Measurements from ENCODE around the gene GFM1. TPM values are rescaled to one million over a fixed set of nuclear protein-coding genes. Genes with fewer than 3 reads are reported as not detected.

Gene GFM1
- total RNA-seq (60.1 and 68.6 TPM in 2 replicates), polyA plus RNA-seq (12.1 and 14.9 TPM in 2 replicates), polyA minus RNA-seq (57.0 and 64.4 TPM in 2 replicates), Bru-seq, nascent RNA (percentile 97 among the genes with signal in this experiment), BruChase-seq, experiment 1, labeled RNA remaining after a 6-hour chase (percentile 91 among the genes with signal in this experiment), BruChase-seq, experiment 2, labeled RNA remaining after a 2-hour chase (percentile 90 among the genes with signal in this experiment)
- 13.2 and 14.2 TPM in 2 replicates for polyA plus RNA-seq (2011; cell fraction: cytosol; rRNA removed)
- polyA plus RNA-seq (2011; cell fraction: nucleus; rRNA removed) = 40.2 and 53.5 TPM in 2 replicates
- 27.1 and 33.4 TPM in 2 replicates for polyA plus RNA-seq (2012)
- 33.1 TPM for polyA minus RNA-seq (2011; cell fraction: cytosol; rRNA and poly(A)+ RNA removed)
- 111 and 139 TPM in 2 replicates for polyA minus RNA-seq (2011; cell fraction: nucleus; rRNA and poly(A)+ RNA removed)
- long read RNA-seq, transcript GFM1-210 (18 exons, 3,721 nt) = major isoform, 102 of 139 reads
- long read RNA-seq, partial matches to known transcripts = 17 of 139 reads
- long read RNA-seq, other reads (novel, unspliced or antisense) = 18 of 139 reads

- TF ChIP-seq CTCF (IDR thresholded peaks at IDR 0.05; ENCODE audit: extremely low read depth in 1 of 2, insufficient read depth in 1 of 2, low read depth in 1 of 2, low read length in 2 of 2) (peak; percentile 88 to 93), POLR2AphosphoS5 (IDR thresholded peaks at IDR 0.05; ENCODE audit: insufficient read depth, low read depth, low read length) (peak; percentile 79), POLR2A (IDR thresholded peaks at IDR 0.05; ENCODE audit: low read depth, low read length) (peak; percentile 72), MYC (IDR thresholded peaks at IDR 0.05; ENCODE audit: low read depth, low read length) (peak; percentile 58), EZH2 (IDR thresholded peaks at IDR 0.05; ENCODE audit: borderline replicate concordance, low read depth, low read length, severe bottlenecking) (no peak), MAX (IDR thresholded peaks at IDR 0.05; ENCODE audit: insufficient read depth, insufficient read length) (peak; percentile 65), JUN (IDR thresholded peaks at IDR 0.05; ENCODE audit: borderline replicate concordance, insufficient read depth, insufficient read length, low read depth) (no peak), GATA2 (IDR thresholded peaks at IDR 0.05; ENCODE audit: insufficient read depth, insufficient read length, low read depth, low read length) (no peak)
- dilution Hi-C loops (cut with MboI; ENCODE audit: extremely low pct_ligation_motif_present, low sequenced_read_pairs) (no loop called here), intact Hi-C loops (cut with micrococcal nuclease) (loop anchor here (2.0 to 10.0 kb wide), 5 partner anchors 74 to 1026 kb away; partner anchors contain the start of genes MLF1 and SHOX2)
- BruUV-seq (replicated peaks) = TSS peak; percentile 67
- peak within 1 kb of the TSS; percentile 60 for H3K27ac ChIP-seq (ENCODE audit: insufficient read depth, low read depth, low read length)
- POLR2A ChIA-PET = interaction anchor here (0.7 to 1.2 kb wide), 3 partner anchors 15 to 74 kb away, joined by 3 to 5 read pairs (median 3); partner anchors contain the start of genes LXN and MLF1
- DNase-seq (ENCODE audit: low read depth, low spot score) = peak; percentile 97
- no peaks in the 10 kb centered on the region for H3K9me3 ChIP-seq (replicated peaks; ENCODE audit: control insufficient read depth, insufficient read depth, low read length)
- H3K4me3 ChIP-seq (replicated peaks in 1 of 3; ENCODE audit: insufficient read depth in 1 of 3, low read depth in 1 of 3, low read length in 3 of 3) = peak within 1 kb of the TSS; percentile 41 to 95 (median 74)
- H3K36me3 ChIP-seq (ENCODE audit: control insufficient read depth in 2 of 2, extremely low read depth in 1 of 2, insufficient read depth in 2 of 2, low read length in 2 of 2) = peaks cover 2 to 8% of the 10 kb centered on the region in 2 experiments
- H3K79me2 ChIP-seq (ENCODE audit: control insufficient read depth, insufficient read depth, low read length) = peaks cover 27% of the 10 kb centered on the region
- H3K27me3 ChIP-seq (ENCODE audit: control insufficient read depth in 2 of 2, insufficient read depth in 2 of 2, low read length in 2 of 2) = no peaks in the 10 kb centered on the region
- H3K4me1 ChIP-seq (ENCODE audit: control insufficient read depth, extremely low read depth, insufficient read depth, low read length) = peaks cover 17% of the 10 kb centered on the region
- H3K9me1 ChIP-seq (replicated peaks; ENCODE audit: control insufficient read depth, extremely low read depth, insufficient read depth, low read length) = no peaks in the 10 kb centered on the region
- no peaks in the 10 kb centered on the region for H4K20me1 ChIP-seq (replicated peaks; ENCODE audit: control insufficient read depth, extremely low read depth, insufficient read depth, low read length)
- peak within 1 kb of the TSS; percentile 85 for H3K9ac ChIP-seq (replicated peaks; ENCODE audit: extremely low read depth, insufficient read depth, low read length)
- peak; percentile 92 for FAIRE-seq
- H2AFZ ChIP-seq (ENCODE audit: low read depth, low read length) = peak within 1 kb of the TSS; percentile 65
- H3K4me2 ChIP-seq (ENCODE audit: insufficient read depth, low read length) = peak within 1 kb of the TSS; percentile 89
- CTCF ChIA-PET = interaction anchor here (0.5 to 2.9 kb wide), 34 partner anchors 8 to 1111 kb away, joined by 3 to 35 read pairs (median 5); partner anchors contain the start of genes LXN, MFSD1 and MLF1
Observed at GRCh38 chr3:158644345-158644908, at the start of gene GFM1. Gene GFM1 (plus strand): TSS chr3:158644527. CDS start chr3:158644635, 108 bp downstream.

Data from endothelial cell of umbilical vein (primary cell).